Type B pancreatic cell (in vitro differentiated cells): Measurements from ENCODE around the gene ZDHHC8. TPM values are rescaled to one million over a fixed set of nuclear protein-coding genes. Genes with fewer than 3 reads are reported as not detected.

ENCODE experiments used
- DNase-seq: peaks from one replicate; pipeline ENCODE4 v3.0.0; 2021; ENCODE audit warnings: mixed read lengths; ENCODE audit not compliant: unreplicated experiment; ENCODE audit errors: extremely low spot score
- H3K27ac Mint-ChIP-seq: 2 replicates; pipeline ENCODE4 v1.8.0; 2021; ENCODE audit warnings: mild to moderate bottlenecking, mixed read lengths
- H3K27me3 Mint-ChIP-seq: 2 replicates; pipeline ENCODE4 v1.8.0; 2021; ENCODE audit warnings: mixed read lengths
- H3K36me3 Mint-ChIP-seq: 2 replicates; pipeline ENCODE4 v1.8.0; 2021; ENCODE audit warnings: mixed read lengths
- H3K4me1 Mint-ChIP-seq: one replicate; pipeline ENCODE4 v1.8.0; 2021; ENCODE audit warnings: mixed read lengths; ENCODE audit not compliant: unreplicated experiment
- H3K4me3 Mint-ChIP-seq: 2 replicates; pipeline ENCODE4 v1.8.0; 2021; ENCODE audit warnings: mild to moderate bottlenecking, mixed read lengths
- H3K9me3 Mint-ChIP-seq: 2 replicates; pipeline ENCODE4 v1.8.0; 2021; ENCODE audit warnings: mixed read lengths
- CTCF ChIP-seq: fragments of 200-600 bp; sonication (generic); conservative IDR thresholded peaks from 2 replicates; pipeline ENCODE4 v1.5.0; 2021; ENCODE audit warnings: antibody characterized with exemption, mild to moderate bottlenecking
- total RNA-seq: library from RNA; stranded (reverse); gene quantifications from 2 replicates; pipeline ENCODE4 v1.2.1, GENCODE V29; 2021; ENCODE audit warnings: low replicate concordance

The ZDHHC8 gene
- total RNA-seq, 1 donor from 2014 or later, result 73.6 TPM

- no peaks in the 10 kb centered on the region for H3K36me3 Mint-ChIP-seq
- H3K27ac Mint-ChIP-seq, result no peak overlapping the region
- no peaks in the 10 kb centered on the region for H3K9me3 Mint-ChIP-seq
- H3K4me1 Mint-ChIP-seq, result no peaks in the 10 kb centered on the region
- H3K27me3 Mint-ChIP-seq, result no peaks in the 10 kb centered on the region
- TF ChIP-seq CTCF, result no peak
- DNase-seq, result no peak
- no peak overlapping the region for H3K4me3 Mint-ChIP-seq
Measured at GRCh38 chr22:20165913-20166312, 34.3 kb downstream of the ZDHHC8 start.

- H3K27ac Mint-ChIP-seq, result no peak overlapping the region
- no peak for TF ChIP-seq CTCF
- H3K27me3 Mint-ChIP-seq, result no peaks in the 10 kb centered on the region
- H3K9me3 Mint-ChIP-seq, result no peaks in the 10 kb centered on the region
- no peak overlapping the region for H3K4me3 Mint-ChIP-seq
- H3K4me1 Mint-ChIP-seq, result no peaks in the 10 kb centered on the region
- DNase-seq, result no peak
- H3K36me3 Mint-ChIP-seq, result no peaks in the 10 kb centered on the region
Measured at GRCh38 chr22:20166703-20167102, 35.1 kb downstream of the ZDHHC8 start.

- no peak for DNase-seq
- Mint-ChIP-seq H3K27ac (no peak overlapping the region), H3K4me1 (no peaks in the 10 kb centered on the region), H3K27me3 (no peaks in the 10 kb centered on the region), H3K36me3 (no peaks in the 10 kb centered on the region), H3K4me3 (no peak overlapping the region), H3K9me3 (no peaks in the 10 kb centered on the region)
- TF ChIP-seq CTCF, result no peak
Measured at GRCh38 chr22:20167643-20168322, 36.2 kb downstream of the ZDHHC8 start.

GRCh38 chr22:20169253-20169822 is 37.7 kb downstream of the ZDHHC8 start:
- Mint-ChIP-seq H3K27me3 (no peaks in the 10 kb centered on the region), H3K36me3 (no peaks in the 10 kb centered on the region), H3K4me3 (no peak overlapping the region), H3K9me3 (no peaks in the 10 kb centered on the region), H3K4me1 (peaks cover 4% of the 10 kb centered on the region), H3K27ac (no peak overlapping the region)
- no peak for DNase-seq
- no peak for TF ChIP-seq CTCF

- H3K27ac Mint-ChIP-seq, result no peak overlapping the region
- H3K4me1 Mint-ChIP-seq, result peaks cover 4% of the 10 kb centered on the region
- no peaks in the 10 kb centered on the region for H3K27me3 Mint-ChIP-seq
- no peaks in the 10 kb centered on the region for H3K9me3 Mint-ChIP-seq
- no peak for DNase-seq
- TF ChIP-seq CTCF, result no peak
- no peak overlapping the region for H3K4me3 Mint-ChIP-seq
- no peaks in the 10 kb centered on the region for H3K36me3 Mint-ChIP-seq
Measured at GRCh38 chr22:20170170-20170569, 38.6 kb downstream of the ZDHHC8 start.
